Neutrophil (primary cell): ENCODE results near the gene AMIGO3.

Source experiments
- H3K27ac ChIP-seq: fragments of 200-600 bp; sonication (generic); 2 replicates; pipeline ENCODE4 v1.5.1; 2016; ENCODE audit warnings: mild to moderate bottlenecking, moderate library complexity
- H3K27me3 ChIP-seq: fragments of 200-600 bp; sonication (generic); 2 replicates; pipeline ENCODE4 v1.6.0; 2016; ENCODE audit warnings: mild to moderate bottlenecking
- H3K36me3 ChIP-seq: fragments of 200-600 bp; sonication (generic); 2 replicates; pipeline ENCODE4 v1.5.1; 2017
- H3K4me1 ChIP-seq, 2 experiments: fragments of 200-600 bp in 1 of 2; sonication (generic) in 1 of 2; 1 replicate in 1 of 2; 2 replicates in 1 of 2; pipeline versions ENCODE4 v1.5.1 to v1.6.1; 2013 to 2016; ENCODE audit warnings: low read depth in 1 of 2, low read length in 1 of 2, mild to moderate bottlenecking in 1 of 2, moderate library complexity in 1 of 2; ENCODE audit not compliant: control insufficient read depth in 1 of 2, insufficient read depth in 1 of 2
- H3K4me3 ChIP-seq, 2 experiments: fragments of 200-600 bp in 1 of 2; sonication (generic) in 1 of 2; 1 replicate in 1 of 2; 2 replicates in 1 of 2; pipeline ENCODE4 v1.5.1; 2013 to 2016; ENCODE audit warnings: low read depth in 1 of 2, low read length in 1 of 2, mild to moderate bottlenecking in 1 of 2, moderate library complexity in 1 of 2
- H3K9me3 ChIP-seq: fragments of 200-600 bp; sonication (generic); 2 replicates; pipeline ENCODE4 v1.5.1; 2016
- TF ChIP-seq, protein P1 (sequence below): fragments of 200-600 bp; sonication (generic); IDR thresholded peaks from 2 replicates; pipeline ENCODE4 v1.5.1; 2016; ENCODE audit warnings: antibody characterized with exemption

Gene AMIGO3

GRCh38 chr3:49724586-49724985, 5.1 kb upstream of the AMIGO3 start:
- Histone ChIP-seq H3K9me3 (no peaks in the 10 kb centered on the region), H3K4me1 (peaks cover 23 to 26% of the 10 kb centered on the region in 2 experiments), H3K36me3 (peaks cover 62% of the 10 kb centered on the region), H3K27me3 (no peaks in the 10 kb centered on the region), H3K4me3 (peak overlapping the region; percentile 73 to 95), H3K27ac (peak overlapping the region; percentile 87)
- TF ChIP-seq, protein P1, sequence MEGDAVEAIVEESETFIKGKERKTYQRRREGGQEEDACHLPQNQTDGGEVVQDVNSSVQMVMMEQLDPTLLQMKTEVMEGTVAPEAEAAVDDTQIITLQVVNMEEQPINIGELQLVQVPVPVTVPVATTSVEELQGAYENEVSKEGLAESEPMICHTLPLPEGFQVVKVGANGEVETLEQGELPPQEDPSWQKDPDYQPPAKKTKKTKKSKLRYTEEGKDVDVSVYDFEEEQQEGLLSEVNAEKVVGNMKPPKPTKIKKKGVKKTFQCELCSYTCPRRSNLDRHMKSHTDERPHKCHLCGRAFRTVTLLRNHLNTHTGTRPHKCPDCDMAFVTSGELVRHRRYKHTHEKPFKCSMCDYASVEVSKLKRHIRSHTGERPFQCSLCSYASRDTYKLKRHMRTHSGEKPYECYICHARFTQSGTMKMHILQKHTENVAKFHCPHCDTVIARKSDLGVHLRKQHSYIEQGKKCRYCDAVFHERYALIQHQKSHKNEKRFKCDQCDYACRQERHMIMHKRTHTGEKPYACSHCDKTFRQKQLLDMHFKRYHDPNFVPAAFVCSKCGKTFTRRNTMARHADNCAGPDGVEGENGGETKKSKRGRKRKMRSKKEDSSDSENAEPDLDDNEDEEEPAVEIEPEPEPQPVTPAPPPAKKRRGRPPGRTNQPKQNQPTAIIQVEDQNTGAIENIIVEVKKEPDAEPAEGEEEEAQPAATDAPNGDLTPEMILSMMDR, result no peak

DNA sequence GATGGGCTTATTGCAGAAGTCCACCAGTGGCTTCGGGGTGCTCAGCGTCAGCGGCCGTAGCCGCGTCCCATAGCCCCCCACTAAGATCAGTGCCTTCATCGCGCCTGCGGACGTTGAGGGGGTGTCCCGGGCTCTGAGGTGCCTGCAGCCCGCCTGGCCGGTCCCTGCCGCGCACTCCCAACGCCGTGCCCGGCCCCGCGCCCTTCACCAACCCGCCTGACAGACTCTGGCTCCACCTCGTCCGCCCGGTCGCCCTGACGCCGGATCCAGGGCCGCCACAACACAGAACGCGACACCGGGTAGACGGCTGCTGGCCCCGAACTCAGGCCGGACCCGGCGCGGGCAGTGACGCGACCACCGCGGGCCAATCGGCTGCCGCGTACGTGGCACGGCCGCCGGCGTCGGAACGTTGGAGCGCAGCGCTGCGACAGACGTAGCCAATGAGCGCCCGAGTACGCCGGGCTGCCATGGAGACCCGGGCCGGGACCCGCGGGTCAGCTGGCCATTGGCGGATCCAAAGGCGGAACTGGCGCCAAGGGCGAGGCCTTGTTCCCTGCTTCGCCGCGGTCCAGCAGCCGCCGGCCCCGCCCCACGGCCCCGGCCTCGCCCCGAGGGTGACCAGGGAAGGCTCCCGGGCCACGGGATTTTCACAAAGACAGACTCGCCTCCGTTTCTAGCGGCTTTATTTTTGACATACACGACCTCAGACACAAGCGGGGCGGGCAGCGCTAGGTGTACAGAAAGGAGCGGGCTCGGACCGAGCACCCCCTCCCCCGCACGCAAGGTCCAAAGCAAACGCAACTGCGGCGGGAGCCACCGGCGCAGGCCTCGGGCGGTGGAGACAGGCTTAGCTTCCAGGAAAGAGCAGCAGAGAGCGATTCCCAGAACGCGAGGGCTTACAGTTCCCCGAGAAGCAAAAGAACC, 4.4 kb upstream of the AMIGO3 start, which contains the start of gene GMPPB:
Gene GMPPB, minus strand, starts transcription at position 324 of the 924 bp plus-strand sequence. Its CDS starts 225 bp downstream, at position 99.
- Histone ChIP-seq H3K27ac (peak within 1 kb of the TSS; percentile 87), H3K4me1 (peaks cover 29 to 31% of the 10 kb centered on the region in 2 experiments), H3K4me3 (peak within 1 kb of the TSS; percentile 73 to 95), H3K27me3 (peaks cover 4% of the 10 kb centered on the region), H3K9me3 (no peaks in the 10 kb centered on the region), H3K36me3 (peaks cover 62% of the 10 kb centered on the region)
- TF ChIP-seq, protein P1, result peak; percentile 12

DNA sequence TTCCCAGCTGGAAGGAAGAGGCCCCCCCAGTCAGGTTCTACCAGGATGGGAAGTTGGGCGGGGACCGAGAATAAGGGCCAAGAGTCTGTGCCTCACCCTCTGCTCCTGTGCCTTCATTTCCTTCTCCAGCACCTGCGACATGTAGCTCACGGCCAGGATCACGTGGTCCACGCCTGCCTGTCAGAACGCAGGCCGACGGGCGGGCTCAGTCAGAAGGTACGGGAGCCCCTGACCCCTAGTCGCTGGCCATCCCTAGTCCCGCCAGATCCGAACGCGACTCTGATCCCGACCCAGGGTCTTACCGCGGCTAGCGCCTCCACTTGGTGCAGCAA, 3.8 kb upstream of the AMIGO3 start:
- TF ChIP-seq, protein P1, result no peak
- H3K27me3 ChIP-seq, result peaks cover 10% of the 10 kb centered on the region
- peak overlapping the region; percentile 87 for H3K27ac ChIP-seq
- H3K4me1 ChIP-seq, result peaks cover 34 to 36% of the 10 kb centered on the region in 2 experiments
- peak overlapping the region; percentile 73 to 95 for H3K4me3 ChIP-seq
- H3K36me3 ChIP-seq, result peaks cover 61% of the 10 kb centered on the region
- H3K9me3 ChIP-seq, result no peaks in the 10 kb centered on the region

GRCh38 chr3:49722896-49723295, 3.4 kb upstream of the AMIGO3 start:
- peaks cover 58% of the 10 kb centered on the region for H3K36me3 ChIP-seq
- H3K9me3 ChIP-seq, result no peaks in the 10 kb centered on the region
- TF ChIP-seq, protein P1, result no peak
- peaks cover 13% of the 10 kb centered on the region for H3K27me3 ChIP-seq
- H3K27ac ChIP-seq, result peak overlapping the region; percentile 87
- peaks cover 34 to 36% of the 10 kb centered on the region in 2 experiments for H3K4me1 ChIP-seq
- peak overlapping the region; percentile 73 to 95 for H3K4me3 ChIP-seq

GRCh38 chr3:49721896-49722781, 2.7 kb upstream of the AMIGO3 start:
- TF ChIP-seq, protein P1, result no peak
- H3K4me3 ChIP-seq, result no peak overlapping the region
- no peak overlapping the region for H3K27ac ChIP-seq
- H3K27me3 ChIP-seq, result peaks cover 14% of the 10 kb centered on the region
- H3K36me3 ChIP-seq, result peaks cover 50% of the 10 kb centered on the region
- H3K4me1 ChIP-seq, result peaks cover 34 to 36% of the 10 kb centered on the region in 2 experiments
- no peaks in the 10 kb centered on the region for H3K9me3 ChIP-seq
